GM23338 (cell line): ENCODE data around the gene SFXN5. TPM values are rescaled to one million over a fixed set of nuclear protein-coding genes. Genes with fewer than 3 reads are reported as not detected.

Experiments
- ATAC-seq: fragments of 200-7000 bp; cut with Tn5 transposase; 3 replicates; pipeline ENCODE4 v1.9.1; 2020
- DNase-seq: peaks from one replicate; pipeline ENCODE4 v3.0.0-alpha.2; 2015; ENCODE audit warnings: low spot score
- H2AFZ ChIP-seq: fragments of 200-600 bp; sonication (generic); 2 replicates; pipeline ENCODE4 v1.8.0; 2016; ENCODE audit warnings: antibody characterized with exemption, mild to moderate bottlenecking, moderate library complexity
- H3F3A ChIP-seq: fragments of 200-600 bp; sonication (generic); replicated peaks from 2 replicates; pipeline ENCODE4 v1.8.0; 2017; ENCODE audit warnings: antibody characterized with exemption, mixed run types, low read depth
- H3K27ac ChIP-seq: fragments of 200-600 bp; sonication (generic); 2 replicates; pipeline ENCODE4 v1.6.1; 2016; ENCODE audit warnings: low read depth
- H3K27me3 ChIP-seq: fragments of 200-600 bp; sonication (generic); 2 replicates; pipeline ENCODE4 v1.8.0; 2016; ENCODE audit warnings: mild to moderate bottlenecking, mixed run types, moderate library complexity; ENCODE audit not compliant: insufficient read depth
- H3K36me3 ChIP-seq: fragments of 200-600 bp; sonication (generic); 2 replicates; pipeline ENCODE4 v1.8.0; 2016; ENCODE audit warnings: mild to moderate bottlenecking; ENCODE audit not compliant: insufficient read depth
- H3K4me1 ChIP-seq: fragments of 200-600 bp; sonication (generic); 2 replicates; pipeline ENCODE4 v1.8.0; 2016; ENCODE audit warnings: mild to moderate bottlenecking, moderate library complexity; ENCODE audit not compliant: insufficient read depth
- H3K4me2 ChIP-seq: fragments of 200-600 bp; sonication (generic); 2 replicates; pipeline ENCODE4 v1.7.1; 2017; ENCODE audit warnings: mixed run types
- H3K4me3 ChIP-seq: fragments of 200-600 bp; sonication (generic); 2 replicates; pipeline ENCODE4 v1.6.1; 2016; ENCODE audit warnings: mixed run types
- H3K79me2 ChIP-seq: fragments of 200-600 bp; sonication (generic); replicated peaks from 2 replicates; pipeline ENCODE4 v1.8.0; 2017; ENCODE audit warnings: mild to moderate bottlenecking; ENCODE audit not compliant: insufficient read depth
- H3K9me2 ChIP-seq: fragments of 200-600 bp; sonication (generic); 2 replicates; pipeline ENCODE4 v1.8.0; 2017; ENCODE audit not compliant: insufficient read depth
- H4K20me1 ChIP-seq: fragments of 200-600 bp; sonication (generic); replicated peaks from 2 replicates; pipeline ENCODE4 v1.8.0; 2017; ENCODE audit warnings: mild to moderate bottlenecking; ENCODE audit not compliant: insufficient read depth
- H3K27ac Mint-ChIP-seq: 2 replicates; pipeline ENCODE4 v1.8.0; 2020; ENCODE audit warnings: inconsistent platforms, mild to moderate bottlenecking, moderate library complexity, mixed read lengths
- H3K27me3 Mint-ChIP-seq: 3 replicates; pipeline ENCODE4 v1.8.0; 2022; ENCODE audit warnings: low read depth, mild to moderate bottlenecking, moderate library complexity, mixed read lengths, inconsistent platforms; ENCODE audit not compliant: insufficient read depth, poor library complexity
- H3K36me3 Mint-ChIP-seq: 3 replicates; pipeline ENCODE4 v1.8.0; 2021; ENCODE audit warnings: low read depth, mild to moderate bottlenecking, inconsistent platforms, moderate library complexity, mixed read lengths
- H3K4me1 Mint-ChIP-seq: 3 replicates; pipeline ENCODE4 v1.8.0; 2020; ENCODE audit warnings: mild to moderate bottlenecking, inconsistent platforms, mixed read lengths
- H3K4me3 Mint-ChIP-seq: 3 replicates; pipeline ENCODE4 v1.8.0; 2021; ENCODE audit warnings: moderate library complexity, mild to moderate bottlenecking, inconsistent platforms, mixed read lengths
- H3K9me3 Mint-ChIP-seq: 3 replicates; pipeline ENCODE4 v1.8.0; 2020; ENCODE audit warnings: moderate library complexity, mild to moderate bottlenecking, inconsistent platforms, mixed read lengths
- CREB1 ChIP-seq: fragments of 250-450 bp; sonication (Bioruptor Pico); IDR thresholded peaks from 2 replicates; pipeline ENCODE4 v1.5.0; 2020; ENCODE audit warnings: low read depth, mild to moderate bottlenecking, moderate library complexity
- EZH2phosphoT487 ChIP-seq: fragments of 200-600 bp; sonication (generic); IDR thresholded peaks from one replicate; pipeline ENCODE4 v1.8.1; 2018; ENCODE audit warnings: antibody characterized with exemption; ENCODE audit not compliant: unreplicated experiment
- polyA plus RNA-seq: library from polyadenylated mRNA; unstranded; fragments of >200 nt; fragmentation: Nextera tagmentation; extraction: Ambion mirVana; gene quantifications from 2 replicates; pipeline ENCODE4 v1.2.1, GENCODE V29; 2016
- total RNA-seq: library from RNA; depleted of rRNA; stranded (reverse); fragments of >200 nt; shearing (Covaris generic); gene quantifications from 2 replicates; pipeline ENCODE4 v1.2.3, GENCODE V29; 2014
- TF ChIP-seq, protein P1 (sequence below): fragments of 250-450 bp; sonication (Bioruptor Pico); IDR thresholded peaks from 2 replicates; pipeline ENCODE4 v1.5.0; 2020; ENCODE audit warnings: mild to moderate bottlenecking, moderate library complexity

The SFXN5 gene
- total and polyA plus RNA-seq, 2 experiments from 2014 or later: 23.6 to 25.8 TPM

DNA sequence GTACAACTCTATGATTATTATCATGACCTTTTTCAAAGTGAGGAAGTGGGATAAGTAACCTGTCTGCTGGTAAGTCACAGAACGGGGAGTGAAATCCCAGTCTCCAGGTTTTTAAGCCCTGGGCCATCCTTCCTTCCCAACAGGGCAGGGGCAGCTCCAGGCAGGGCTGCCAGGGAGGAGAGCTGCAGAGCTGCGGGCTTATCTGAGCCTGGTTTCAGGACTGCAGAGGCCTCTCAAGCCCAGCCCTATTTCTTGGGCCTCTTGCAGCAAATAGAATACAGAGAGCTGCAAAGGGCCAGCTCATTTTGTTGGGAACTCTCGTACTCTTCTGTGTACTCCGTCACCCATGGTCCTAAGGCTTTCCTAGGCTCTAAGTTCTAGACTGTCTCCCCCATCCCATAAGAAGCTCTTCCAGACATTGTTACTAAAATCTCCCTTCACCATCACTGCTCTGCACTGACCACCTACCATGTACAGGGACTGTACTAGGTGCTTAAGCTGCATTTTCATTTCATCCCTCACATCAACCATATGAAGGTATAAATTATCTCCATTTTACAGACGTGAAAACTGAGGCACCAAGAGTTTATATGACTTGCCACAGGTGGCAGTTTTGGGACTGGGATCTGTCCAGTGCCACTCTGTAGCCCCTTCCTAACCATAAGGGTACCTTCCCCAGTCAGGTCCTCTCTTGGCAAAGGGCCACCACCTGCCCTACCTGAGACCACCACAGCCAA is 38.1 kb upstream of the SFXN5 start:
- H2AFZ ChIP-seq: no peak overlapping the region
- peaks cover 26% of the 10 kb centered on the region for H3K27me3 ChIP-seq
- no peak overlapping the region for H3K27ac ChIP-seq
- peaks cover 20% of the 10 kb centered on the region for H4K20me1 ChIP-seq
- H3K4me3 ChIP-seq: no peak overlapping the region
- H3K9me3 Mint-ChIP-seq: peaks cover 6% of the 10 kb centered on the region; the same call in 2 of the 3 replicates
- H3K9me2 ChIP-seq: no peaks in the 10 kb centered on the region
- H3K36me3 Mint-ChIP-seq: peaks cover 10% of the 10 kb centered on the region
- no peak for DNase-seq
- TF ChIP-seq CREB1 (CRISPR knock-in tag) (no peak), EZH2phosphoT487 (no peak)
- TF ChIP-seq, protein P1, sequence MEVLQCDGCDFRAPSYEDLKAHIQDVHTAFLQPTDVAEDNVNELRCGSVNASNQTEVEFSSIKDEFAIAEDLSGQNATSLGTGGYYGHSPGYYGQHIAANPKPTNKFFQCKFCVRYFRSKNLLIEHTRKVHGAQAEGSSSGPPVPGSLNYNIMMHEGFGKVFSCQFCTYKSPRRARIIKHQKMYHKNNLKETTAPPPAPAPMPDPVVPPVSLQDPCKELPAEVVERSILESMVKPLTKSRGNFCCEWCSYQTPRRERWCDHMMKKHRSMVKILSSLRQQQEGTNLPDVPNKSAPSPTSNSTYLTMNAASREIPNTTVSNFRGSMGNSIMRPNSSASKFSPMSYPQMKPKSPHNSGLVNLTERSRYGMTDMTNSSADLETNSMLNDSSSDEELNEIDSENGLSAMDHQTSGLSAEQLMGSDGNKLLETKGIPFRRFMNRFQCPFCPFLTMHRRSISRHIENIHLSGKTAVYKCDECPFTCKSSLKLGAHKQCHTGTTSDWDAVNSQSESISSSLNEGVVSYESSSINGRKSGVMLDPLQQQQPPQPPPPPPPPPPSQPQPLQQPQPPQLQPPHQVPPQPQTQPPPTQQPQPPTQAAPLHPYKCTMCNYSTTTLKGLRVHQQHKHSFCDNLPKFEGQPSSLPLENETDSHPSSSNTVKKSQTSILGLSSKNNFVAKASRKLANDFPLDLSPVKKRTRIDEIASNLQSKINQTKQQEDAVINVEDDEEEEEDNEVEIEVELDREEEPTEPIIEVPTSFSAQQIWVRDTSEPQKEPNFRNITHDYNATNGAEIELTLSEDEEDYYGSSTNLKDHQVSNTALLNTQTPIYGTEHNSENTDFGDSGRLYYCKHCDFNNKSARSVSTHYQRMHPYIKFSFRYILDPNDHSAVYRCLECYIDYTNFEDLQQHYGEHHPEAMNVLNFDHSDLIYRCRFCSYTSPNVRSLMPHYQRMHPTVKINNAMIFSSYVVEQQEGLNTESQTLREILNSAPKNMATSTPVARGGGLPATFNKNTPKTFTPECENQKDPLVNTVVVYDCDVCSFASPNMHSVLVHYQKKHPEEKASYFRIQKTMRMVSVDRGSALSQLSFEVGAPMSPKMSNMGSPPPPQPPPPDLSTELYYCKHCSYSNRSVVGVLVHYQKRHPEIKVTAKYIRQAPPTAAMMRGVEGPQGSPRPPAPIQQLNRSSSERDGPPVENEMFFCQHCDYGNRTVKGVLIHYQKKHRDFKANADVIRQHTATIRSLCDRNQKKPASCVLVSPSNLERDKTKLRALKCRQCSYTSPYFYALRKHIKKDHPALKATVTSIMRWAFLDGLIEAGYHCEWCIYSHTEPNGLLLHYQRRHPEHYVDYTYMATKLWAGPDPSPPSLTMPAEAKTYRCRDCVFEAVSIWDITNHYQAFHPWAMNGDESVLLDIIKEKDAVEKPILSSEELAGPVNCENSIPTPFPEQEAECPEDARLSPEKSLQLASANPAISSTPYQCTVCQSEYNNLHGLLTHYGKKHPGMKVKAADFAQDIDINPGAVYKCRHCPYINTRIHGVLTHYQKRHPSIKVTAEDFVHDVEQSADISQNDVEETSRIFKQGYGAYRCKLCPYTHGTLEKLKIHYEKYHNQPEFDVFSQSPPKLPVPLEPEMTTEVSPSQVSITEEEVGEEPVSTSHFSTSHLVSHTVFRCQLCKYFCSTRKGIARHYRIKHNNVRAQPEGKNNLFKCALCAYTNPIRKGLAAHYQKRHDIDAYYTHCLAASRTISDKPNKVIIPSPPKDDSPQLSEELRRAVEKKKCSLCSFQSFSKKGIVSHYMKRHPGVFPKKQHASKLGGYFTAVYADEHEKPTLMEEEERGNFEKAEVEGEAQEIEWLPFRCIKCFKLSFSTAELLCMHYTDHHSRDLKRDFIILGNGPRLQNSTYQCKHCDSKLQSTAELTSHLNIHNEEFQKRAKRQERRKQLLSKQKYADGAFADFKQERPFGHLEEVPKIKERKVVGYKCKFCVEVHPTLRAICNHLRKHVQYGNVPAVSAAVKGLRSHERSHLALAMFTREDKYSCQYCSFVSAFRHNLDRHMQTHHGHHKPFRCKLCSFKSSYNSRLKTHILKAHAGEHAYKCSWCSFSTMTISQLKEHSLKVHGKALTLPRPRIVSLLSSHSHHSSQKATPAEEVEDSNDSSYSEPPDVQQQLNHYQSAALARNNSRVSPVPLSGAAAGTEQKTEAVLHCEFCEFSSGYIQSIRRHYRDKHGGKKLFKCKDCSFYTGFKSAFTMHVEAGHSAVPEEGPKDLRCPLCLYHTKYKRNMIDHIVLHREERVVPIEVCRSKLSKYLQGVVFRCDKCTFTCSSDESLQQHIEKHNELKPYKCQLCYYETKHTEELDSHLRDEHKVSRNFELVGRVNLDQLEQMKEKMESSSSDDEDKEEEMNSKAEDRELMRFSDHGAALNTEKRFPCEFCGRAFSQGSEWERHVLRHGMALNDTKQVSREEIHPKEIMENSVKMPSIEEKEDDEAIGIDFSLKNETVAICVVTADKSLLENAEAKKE (CRISPR knock-in tag): no peak
- H3K4me1 Mint-ChIP-seq: peaks cover 32% of the 10 kb centered on the region
- H3K79me2 ChIP-seq: peaks cover 27% of the 10 kb centered on the region
- H3K4me2 ChIP-seq: no peak overlapping the region
- peaks cover 23% of the 10 kb centered on the region for H3K4me1 ChIP-seq
- H3K27me3 Mint-ChIP-seq: peaks cover 19% of the 10 kb centered on the region
- H3K4me3 Mint-ChIP-seq: no peak overlapping the region; the same call in 2 of the 3 replicates
- ATAC-seq: no peak
- no peaks in the 10 kb centered on the region for H3K36me3 ChIP-seq
- H3K27ac Mint-ChIP-seq: no peak overlapping the region
- H3F3A ChIP-seq: peaks cover 12% of the 10 kb centered on the region
